Measurements from ENCODE around the gene SPAG16.

- no peak for TF ChIP-seq CTCF (IDR thresholded peaks at IDR 0.05; ENCODE audit: insufficient read depth, low read length, poor library complexity, severe bottlenecking)
- TF ChIP-seq EZH2phosphoT487 (conservative IDR thresholded peaks at IDR 0.05; ENCODE audit: low read length) = no peak
Measured at GRCh38 chr2:213490087-213490486, 205.8 kb downstream of the SPAG16 start.
